PFSK-1 (cell line): ENCODE results near the gene MYO1C.

Source experiments
- REST ChIP-seq, 2 experiments: IDR thresholded peaks; 2 replicates each; pipeline versions ENCODE4 v1.6.1 to v1.8.0; 2011 to 2012; ENCODE audit warnings: low read depth in 2 of 2, low read length in 2 of 2, control low read depth in 1 of 2, inconsistent platforms in 1 of 2, mild to moderate bottlenecking in 1 of 2, moderate library complexity in 1 of 2; ENCODE audit not compliant: insufficient read depth in 1 of 2
- TAF1 ChIP-seq: IDR thresholded peaks from 2 replicates; pipeline ENCODE4 v1.6.1; 2012; ENCODE audit warnings: low read length, control low read depth, borderline replicate concordance; ENCODE audit not compliant: insufficient read depth

DNA sequence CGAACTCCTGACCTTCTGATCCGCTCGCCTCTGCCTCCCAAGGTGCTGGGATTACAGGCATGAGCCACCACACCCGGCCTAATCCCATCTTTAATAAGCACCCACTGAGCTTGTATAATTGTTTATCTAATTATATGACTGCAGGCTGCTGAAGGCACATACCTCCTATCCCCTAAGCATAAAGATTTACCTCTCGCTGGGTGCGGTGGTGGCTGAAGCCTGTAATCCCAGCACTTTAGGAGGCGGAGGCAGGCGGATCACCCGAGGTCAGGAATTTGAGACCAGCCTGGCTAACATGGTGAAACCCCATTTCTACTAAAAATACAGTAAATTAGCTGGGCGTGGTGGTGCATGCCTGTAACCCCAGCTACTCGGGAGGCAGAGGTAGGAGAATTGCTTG lies 72.3 kb downstream of the MYO1C start:
- no peak for TF ChIP-seq REST (IDR thresholded peaks at IDR 0.05; ENCODE audit: insufficient read depth in 1 of 2, low read depth in 2 of 2, low read length in 2 of 2)
- no peak for TF ChIP-seq TAF1
